Liver (tissue), 9 donors: ENCODE measurements around the gene FKRP. TPM values are rescaled to one million over a fixed set of nuclear protein-coding genes. Genes with fewer than 3 reads are reported as not detected.
A peak's percentile ranks its signal among the peaks of the same experiment; 100 is the strongest.

Experiments used
- DNase-seq: peaks from one replicate; pipeline ENCODE4 v3.0.0-alpha.2; 2017; ENCODE audit warnings: low spot score
- H3K27ac ChIP-seq, 2 donors: one replicate each; pipeline ENCODE4 v1.7.0; 2013; ENCODE audit warnings: inconsistent platforms in 2 of 2, low read length in 2 of 2, control low read depth in 1 of 2, low read depth in 1 of 2, mild to moderate bottlenecking in 1 of 2
- H3K27me3 ChIP-seq, 4 donors: one replicate each; pipeline versions ENCODE4 v1.6.1 to v1.7.0; 2013; ENCODE audit warnings: low read length in 3 of 4, inconsistent platforms in 1 of 4, mild to moderate bottlenecking in 1 of 4, moderate library complexity in 1 of 4; ENCODE audit not compliant: control insufficient read depth in 4 of 4, insufficient read depth in 4 of 4
- H3K36me3 ChIP-seq, 4 donors: one replicate each; pipeline versions ENCODE4 v1.6.1 to v1.7.0; 2013; ENCODE audit warnings: low read length in 3 of 4, mild to moderate bottlenecking in 3 of 4, low read depth in 1 of 4, moderate library complexity in 1 of 4; ENCODE audit not compliant: control insufficient read depth in 4 of 4, insufficient read depth in 3 of 4
- H3K4me1 ChIP-seq, 4 donors: one replicate each; pipeline versions ENCODE4 v1.6.1 to v1.7.0; 2013; ENCODE audit warnings: low read length in 3 of 4, mild to moderate bottlenecking in 3 of 4, moderate library complexity in 1 of 4; ENCODE audit not compliant: control insufficient read depth in 4 of 4, insufficient read depth in 4 of 4
- H3K4me3 ChIP-seq, 3 donors: one replicate each; pipeline versions ENCODE4 v1.6.1 to v1.7.0; 2013; ENCODE audit warnings: low read length in 3 of 3, control low read depth in 1 of 3, low read depth in 1 of 3, mild to moderate bottlenecking in 1 of 3
- H3K9ac ChIP-seq, 2 donors: one replicate each; pipeline ENCODE4 v1.7.0; 2013; ENCODE audit warnings: low read length in 2 of 2, mild to moderate bottlenecking in 2 of 2, moderate library complexity in 2 of 2, control low read depth in 1 of 2, low read depth in 1 of 2
- H3K9me3 ChIP-seq, 4 donors: one replicate each; pipeline versions ENCODE4 v1.6.1 to v1.7.0; 2013; ENCODE audit warnings: low read length in 3 of 4; ENCODE audit not compliant: control insufficient read depth in 4 of 4
- ATF3 ChIP-seq: IDR thresholded peaks from 2 replicates; pipeline ENCODE4 v1.6.1; 2016; ENCODE audit warnings: antibody characterized with exemption
- CTCF ChIP-seq: fragments of 150-350 bp; IDR thresholded peaks from 2 replicates; pipeline ENCODE4 v1.5.1; 2017; ENCODE audit warnings: improper control_type of control experiment, low read depth, low read length; ENCODE audit not compliant: missing input control
- EGR1 ChIP-seq, 2 donors: IDR thresholded peaks; 2 replicates each; pipeline ENCODE4 v1.6.1; 2016 to 2018; ENCODE audit warnings: antibody characterized with exemption in 2 of 2, low read depth in 2 of 2
- FOXA1 ChIP-seq: IDR thresholded peaks from 2 replicates; pipeline ENCODE4 v1.6.1; 2016; ENCODE audit warnings: antibody characterized with exemption
- FOXA2 ChIP-seq: IDR thresholded peaks from 2 replicates; pipeline ENCODE4 v1.6.1; 2016; ENCODE audit warnings: antibody characterized with exemption
- GABPA ChIP-seq, 2 donors: IDR thresholded peaks in 1 of 2; conservative IDR thresholded peaks in 1 of 2; 2 replicates each; pipeline ENCODE4 v1.6.1; 2016; ENCODE audit warnings: antibody characterized with exemption in 2 of 2, mild to moderate bottlenecking in 1 of 2, moderate library complexity in 1 of 2
- NR2F2 ChIP-seq: IDR thresholded peaks from 2 replicates; pipeline ENCODE4 v1.6.1; 2016; ENCODE audit warnings: antibody characterized with exemption
- RAD21 ChIP-seq, 2 donors: IDR thresholded peaks; 2 replicates each; pipeline ENCODE4 v1.6.1; 2016; ENCODE audit warnings: antibody characterized with exemption in 2 of 2, mild to moderate bottlenecking in 2 of 2
- REST ChIP-seq: IDR thresholded peaks from 2 replicates; pipeline ENCODE4 v1.6.1; 2016; ENCODE audit warnings: antibody characterized with exemption, mild to moderate bottlenecking
- RXRA ChIP-seq, 2 donors: IDR thresholded peaks; 2 replicates each; pipeline ENCODE4 v1.6.1; 2017 to 2018; ENCODE audit warnings: antibody characterized with exemption in 2 of 2, mild to moderate bottlenecking in 1 of 2
- SP1 ChIP-seq: IDR thresholded peaks from 2 replicates; pipeline ENCODE4 v1.6.1; 2018; ENCODE audit warnings: antibody characterized with exemption, mild to moderate bottlenecking
- YY1 ChIP-seq: IDR thresholded peaks from 2 replicates; pipeline ENCODE4 v1.6.1; 2016; ENCODE audit warnings: antibody characterized with exemption, mild to moderate bottlenecking
- ZBTB33 ChIP-seq: IDR thresholded peaks from 2 replicates; pipeline ENCODE4 v1.6.1; 2016; ENCODE audit warnings: antibody characterized with exemption
- WGBS: extraction: QIAGEN DNeasy Blood & Tissue Kit; methylation state at CpG from one replicate; pipeline ENCODE4 v1.1.7; 2013; 5-methylcytosine and 5-hydroxymethylcytosine counted together
- polyA plus RNA-seq, 2 donors: library from polyadenylated mRNA; stranded (reverse) in 1 of 2; unstranded in 1 of 2; fragments of 200-250 nt in 1 of 2; fragments of >200 nt in 1 of 2; fragmentation: Nextera tagmentation in 1 of 2; extraction: Ambion mirVana in 1 of 2; gene quantifications; one replicate each; pipeline versions ENCODE4 v1.2.1 to v1.2.3, GENCODE V29; 2013 to 2015
- total RNA-seq, 2 donors: library from RNA; depleted of rRNA; stranded (reverse); fragments of >200 nt; gene quantifications; one replicate each; pipeline ENCODE4 v1.2.3, GENCODE V29; 2014
- donor health status: healthy.
- donor health status: healthy.
- donor health status: healthy.
- donor health status: healthy.
- donor health status: healthy.

Gene FKRP
- total and polyA plus RNA-seq, 4 donors, result 2.5 to 11.1 (median 8.1) TPM

- Histone ChIP-seq H3K4me1 (peaks cover 0 to 14% (median 4%) of the 10 kb centered on the region in 4 donors), H3K4me3 (no peak overlapping the region), H3K9ac (no peak overlapping the region), H3K9me3 (no peaks in the 10 kb centered on the region), H3K36me3 (peaks cover 16 to 83% (median 42%) of the 10 kb centered on the region in 4 donors), H3K27me3 (no peaks in the 10 kb centered on the region), H3K27ac (no peak overlapping the region)
- DNase-seq, result no peak
- 79% methylated on average over 9 of the region's 9 CpGs for WGBS
- TF ChIP-seq NR2F2 (peak; percentile 42), ZBTB33 (no peak)
Measured at GRCh38 chr19:46725859-46726393, 19.9 kb upstream of the FKRP start.

- Histone ChIP-seq H3K27me3 (no peaks in the 10 kb centered on the region), H3K9me3 (no peaks in the 10 kb centered on the region), H3K36me3 (peaks cover 15 to 80% (median 40%) of the 10 kb centered on the region in 4 donors), H3K9ac (no peak overlapping the region), H3K27ac (no peak overlapping the region), H3K4me3 (no peak overlapping the region), H3K4me1 (peaks cover 0 to 16% (median 5%) of the 10 kb centered on the region in 4 donors)
- TF ChIP-seq RAD21 (IDR thresholded peaks at IDR 0.05) (no peak), GABPA (IDR thresholded peaks at IDR 0.05 in 1 of 2, conservative IDR thresholded peaks at IDR 0.05 in 1 of 2) (no peak), NR2F2 (no peak)
- WGBS, result 84% methylated on average over 10 of the region's 10 CpGs
- DNase-seq, result no peak
Measured at GRCh38 chr19:46726551-46726950, 19.3 kb upstream of the FKRP start.

- DNase-seq, result no peak
- H3K4me3 ChIP-seq, result no peak overlapping the region
- no peaks in the 10 kb centered on the region for H3K9me3 ChIP-seq
- TF ChIP-seq EGR1 (IDR thresholded peaks at IDR 0.05; ENCODE audit: low read depth in 2 of 2), result no peak
- TF ChIP-seq YY1, result no peak
- peak; percentile 41 for TF ChIP-seq NR2F2
- peaks cover 0 to 16% (median 8%) of the 10 kb centered on the region in 4 donors for H3K4me1 ChIP-seq
- H3K9ac ChIP-seq, result no peak overlapping the region
- WGBS, result 83% methylated on average over 14 of the region's 14 CpGs
- peaks cover 11 to 76% (median 37%) of the 10 kb centered on the region in 4 donors for H3K36me3 ChIP-seq
- no peaks in the 10 kb centered on the region for H3K27me3 ChIP-seq
- H3K27ac ChIP-seq, result no peak overlapping the region
Measured at GRCh38 chr19:46726971-46727501, 18.8 kb upstream of the FKRP start.

GRCh38 chr19:46727757-46728156 is 18.1 kb upstream of the FKRP start:
- Histone ChIP-seq H3K27me3 (no peaks in the 10 kb centered on the region), H3K9ac (no peak overlapping the region), H3K9me3 (no peaks in the 10 kb centered on the region), H3K4me1 (peaks cover 0 to 20% (median 9%) of the 10 kb centered on the region in 4 donors), H3K27ac (peak overlapping the region in 1 of 2 donors; percentile 32), H3K4me3 (no peak overlapping the region), H3K36me3 (peaks cover 16 to 76% (median 34%) of the 10 kb centered on the region in 4 donors)
- DNase-seq, result no peak
- WGBS, result 71% methylated on average over 11 of the region's 11 CpGs
- TF ChIP-seq FOXA2, result no peak
- no peak for TF ChIP-seq FOXA1
- no peak for TF ChIP-seq RXRA (IDR thresholded peaks at IDR 0.05)
- no peak for TF ChIP-seq EGR1 (IDR thresholded peaks at IDR 0.05; ENCODE audit: low read depth in 2 of 2)
- TF ChIP-seq GABPA (IDR thresholded peaks at IDR 0.05 in 1 of 2, conservative IDR thresholded peaks at IDR 0.05 in 1 of 2), result no peak
- TF ChIP-seq YY1, result no peak
- no peak for TF ChIP-seq REST
- TF ChIP-seq ATF3, result no peak
- TF ChIP-seq SP1, result no peak
- TF ChIP-seq RAD21 (IDR thresholded peaks at IDR 0.05), result no peak
- TF ChIP-seq CTCF, result no peak
